ENCODE results near the gene LRP1.

GRCh38 chr12:57216014-57216911 is 88.0 kb downstream of the LRP1 start, which contains the start of gene NXPH4:
- no peak for TF ChIP-seq CTCF (optimal IDR thresholded peaks at IDR 0.05 in 1 of 3, IDR thresholded peaks at IDR 0.05 in 1 of 3, conservative IDR thresholded peaks at IDR 0.05 in 1 of 3; ENCODE audit: extremely low read depth in 1 of 3, insufficient read depth in 2 of 3, low read length in 3 of 3)
- no peak for TF ChIP-seq EZH2 (IDR thresholded peaks at IDR 0.05; ENCODE audit: low read length)
